Mesenchymal stem cell (in vitro differentiated cells and primary cell): ENCODE data around the gene PABPC1L.
A peak's percentile ranks its signal among the peaks of the same experiment; 100 is the strongest.

Source experiments
- DNase-seq: peaks from one replicate; pipeline ENCODE4 v3.0.0-alpha.2; 2013
- H2AFZ ChIP-seq: one replicate; pipeline ENCODE4 v1.6.1; 2013; ENCODE audit warnings: low read depth, mild to moderate bottlenecking, control low read depth, inconsistent platforms, low read length, moderate library complexity
- H2AK5ac ChIP-seq: 2 replicates; pipeline ENCODE4 v1.6.1; 2013; ENCODE audit warnings: low read length, moderate library complexity, mild to moderate bottlenecking, inconsistent platforms; ENCODE audit not compliant: severe bottlenecking
- H2BK120ac ChIP-seq: one replicate; pipeline ENCODE4 v1.6.1; 2013; ENCODE audit warnings: low read depth, mild to moderate bottlenecking, inconsistent platforms, low read length, moderate library complexity
- H2BK12ac ChIP-seq, 2 experiments: one replicate each; pipeline ENCODE4 v1.6.1; 2013; ENCODE audit warnings: inconsistent platforms in 2 of 2, low read length in 2 of 2, mild to moderate bottlenecking in 2 of 2, moderate library complexity in 2 of 2, control low read depth in 1 of 2
- H2BK15ac ChIP-seq: one replicate; pipeline ENCODE4 v1.6.1; 2013; ENCODE audit warnings: mild to moderate bottlenecking, low read depth, inconsistent platforms; ENCODE audit not compliant: poor library complexity, severe bottlenecking
- H2BK5ac ChIP-seq: 2 replicates; pipeline ENCODE4 v1.6.1; 2013; ENCODE audit warnings: low read depth, mild to moderate bottlenecking, low read length, control low read depth, inconsistent platforms; ENCODE audit not compliant: poor library complexity, severe bottlenecking
- H3K14ac ChIP-seq, 2 experiments: one replicate each; pipeline ENCODE4 v1.6.1; 2013; ENCODE audit warnings: inconsistent platforms in 2 of 2, low read length in 2 of 2, control low read depth in 1 of 2, mild to moderate bottlenecking in 1 of 2, moderate library complexity in 1 of 2
- H3K18ac ChIP-seq, 2 experiments: one replicate each; pipeline ENCODE4 v1.6.1; 2013; ENCODE audit warnings: inconsistent platforms in 2 of 2, low read length in 2 of 2, control low read depth in 1 of 2, low read depth in 1 of 2, mild to moderate bottlenecking in 1 of 2
- H3K23ac ChIP-seq, 2 experiments: one replicate each; pipeline ENCODE4 v1.6.1; 2013; ENCODE audit warnings: inconsistent platforms in 2 of 2, low read length in 2 of 2, mild to moderate bottlenecking in 2 of 2, moderate library complexity in 2 of 2, control low read depth in 1 of 2
- H3K27ac ChIP-seq: 2 replicates; pipeline ENCODE4 v1.5.1; 2013; ENCODE audit warnings: mild to moderate bottlenecking, moderate library complexity, low read length, control low read depth, inconsistent platforms; ENCODE audit not compliant: poor library complexity, severe bottlenecking
- H3K27me3 ChIP-seq, 2 experiments: 2 replicates each; pipeline versions ENCODE4 v1.6.1 to v1.7.0; 2013; ENCODE audit warnings: low read length in 2 of 2, mild to moderate bottlenecking in 2 of 2, moderate library complexity in 2 of 2, control low read depth in 1 of 2, inconsistent platforms in 1 of 2; ENCODE audit not compliant: control insufficient read depth in 1 of 2, insufficient read depth in 1 of 2
- H3K36me3 ChIP-seq, 2 experiments: 2 replicates each; pipeline versions ENCODE4 v1.6.1 to v1.7.0; 2013; ENCODE audit warnings: low read length in 2 of 2, control low read depth in 1 of 2, inconsistent platforms in 1 of 2, low read depth in 1 of 2, mild to moderate bottlenecking in 1 of 2; ENCODE audit not compliant: insufficient read depth in 2 of 2, control insufficient read depth in 1 of 2
- H3K4ac ChIP-seq, 2 experiments: one replicate each; pipeline ENCODE4 v1.6.1; 2013; ENCODE audit warnings: inconsistent platforms in 2 of 2, low read length in 2 of 2, mild to moderate bottlenecking in 2 of 2, moderate library complexity in 2 of 2, control low read depth in 1 of 2, low read depth in 1 of 2
- H3K4me1 ChIP-seq: 2 replicates; pipeline ENCODE4 v1.6.1; 2013; ENCODE audit warnings: low read depth, low read length, control low read depth; ENCODE audit not compliant: control insufficient read depth, insufficient read depth
- H3K4me2 ChIP-seq: 2 replicates; pipeline ENCODE4 v1.6.1; 2013; ENCODE audit warnings: low read length, mild to moderate bottlenecking, inconsistent platforms; ENCODE audit not compliant: poor library complexity, severe bottlenecking
- H3K4me3 ChIP-seq, 2 experiments: 2 replicates each; pipeline versions ENCODE4 v1.5.1 to v1.7.0; 2013; ENCODE audit warnings: low read length in 2 of 2, mild to moderate bottlenecking in 2 of 2, control low read depth in 1 of 2, low read depth in 1 of 2; ENCODE audit not compliant: insufficient read depth in 1 of 2
- H3K79me1 ChIP-seq: replicated peaks from 2 replicates; pipeline ENCODE4 v1.6.1; 2013; ENCODE audit warnings: mild to moderate bottlenecking, control low read depth, low read length, inconsistent platforms; ENCODE audit not compliant: poor library complexity, severe bottlenecking
- H3K9ac ChIP-seq: 2 replicates; pipeline ENCODE4 v1.7.0; 2013; ENCODE audit warnings: mild to moderate bottlenecking, low read length, moderate library complexity
- H3K9me3 ChIP-seq: 2 replicates; pipeline ENCODE4 v1.7.0; 2013; ENCODE audit warnings: mild to moderate bottlenecking, low read length; ENCODE audit not compliant: control insufficient read depth
- H4K8ac ChIP-seq: one replicate; pipeline ENCODE4 v1.6.1; 2013; ENCODE audit warnings: inconsistent platforms, mild to moderate bottlenecking, low read length, moderate library complexity
- H4K91ac ChIP-seq: one replicate; pipeline ENCODE4 v1.6.1; 2013; ENCODE audit warnings: mild to moderate bottlenecking, low read length, inconsistent platforms
- WGBS: methylation state at CpG from one replicate; pipeline ENCODE4 v1.1.7; 2013; ENCODE audit warnings: mixed read lengths; 5-methylcytosine and 5-hydroxymethylcytosine counted together

Gene PABPC1L

GRCh38 chr20:44954211-44954610 is 44.4 kb downstream of the PABPC1L start:
- Histone ChIP-seq H3K4me3 (no peak overlapping the region), H3K18ac (no peak overlapping the region), H2BK15ac (no peak overlapping the region), H2BK120ac (no peak overlapping the region), H3K14ac (no peak overlapping the region), H3K4me2 (no peak overlapping the region), H4K8ac (no peak overlapping the region), H3K4ac (no peak overlapping the region), H3K27me3 (no peaks in the 10 kb centered on the region), H2BK5ac (no peak overlapping the region), H3K23ac (no peak overlapping the region), H3K9ac (no peak overlapping the region), H2AFZ (no peak overlapping the region), H3K36me3 (peaks cover 41 to 80% of the 10 kb centered on the region in 2 experiments), H4K91ac (no peak overlapping the region), H3K79me1 (peaks cover 39% of the 10 kb centered on the region), H2BK12ac (no peak overlapping the region), H3K9me3 (no peaks in the 10 kb centered on the region), H3K4me1 (peaks cover 2% of the 10 kb centered on the region), H2AK5ac (no peak overlapping the region), H3K27ac (no peak overlapping the region)
- no peak for DNase-seq
- 98% methylated on average over 5 of the region's 5 CpGs for WGBS

GRCh38 chr20:44955270-44955669 is 45.4 kb downstream of the PABPC1L start:
- H2BK15ac ChIP-seq = no peak overlapping the region
- no peak overlapping the region for H2BK12ac ChIP-seq
- peaks cover 2% of the 10 kb centered on the region for H3K4me1 ChIP-seq
- H3K9ac ChIP-seq = no peak overlapping the region
- peak overlapping the region; percentile 32 for H4K91ac ChIP-seq
- no peak overlapping the region for H3K14ac ChIP-seq
- H3K4me2 ChIP-seq = no peak overlapping the region
- no peak overlapping the region for H2AFZ ChIP-seq
- H3K23ac ChIP-seq = no peak overlapping the region
- H3K27ac ChIP-seq = no peak overlapping the region
- no peak overlapping the region for H2BK5ac ChIP-seq
- H2AK5ac ChIP-seq = no peak overlapping the region
- H4K8ac ChIP-seq = no peak overlapping the region
- no peak overlapping the region for H3K4me3 ChIP-seq
- 78% methylated on average over 2 of the region's 4 CpGs for WGBS
- no peak for DNase-seq
- no peaks in the 10 kb centered on the region for H3K27me3 ChIP-seq
- no peak overlapping the region for H3K4ac ChIP-seq
- peaks cover 37 to 70% of the 10 kb centered on the region in 2 experiments for H3K36me3 ChIP-seq
- no peak overlapping the region for H3K18ac ChIP-seq
- no peaks in the 10 kb centered on the region for H3K9me3 ChIP-seq
- H2BK120ac ChIP-seq = no peak overlapping the region
- H3K79me1 ChIP-seq = peaks cover 38% of the 10 kb centered on the region

GRCh38 chr20:44956410-44956809 is 46.5 kb downstream of the PABPC1L start:
- peaks cover 38% of the 10 kb centered on the region for H3K79me1 ChIP-seq
- H3K9ac ChIP-seq = no peak overlapping the region
- H2BK15ac ChIP-seq = no peak overlapping the region
- no peak overlapping the region for H4K91ac ChIP-seq
- no peak overlapping the region for H3K23ac ChIP-seq
- no peak overlapping the region for H3K4me2 ChIP-seq
- H3K4me3 ChIP-seq = no peak overlapping the region
- H2BK120ac ChIP-seq = no peak overlapping the region
- 95% methylated on average over 3 of the region's 3 CpGs for WGBS
- H3K4ac ChIP-seq = no peak overlapping the region
- no peak overlapping the region for H2AK5ac ChIP-seq
- peaks cover 29 to 58% of the 10 kb centered on the region in 2 experiments for H3K36me3 ChIP-seq
- peaks cover 2% of the 10 kb centered on the region for H3K4me1 ChIP-seq
- DNase-seq = no peak
- H3K27me3 ChIP-seq = no peaks in the 10 kb centered on the region
- H2BK12ac ChIP-seq = no peak overlapping the region
- no peak overlapping the region for H3K14ac ChIP-seq
- H3K9me3 ChIP-seq = no peaks in the 10 kb centered on the region
- H2AFZ ChIP-seq = no peak overlapping the region
- H3K27ac ChIP-seq = no peak overlapping the region
- no peak overlapping the region for H3K18ac ChIP-seq
- no peak overlapping the region for H2BK5ac ChIP-seq
- H4K8ac ChIP-seq = no peak overlapping the region

- Histone ChIP-seq H3K4me1 (peaks cover 4% of the 10 kb centered on the region), H3K9me3 (no peaks in the 10 kb centered on the region), H2AK5ac (no peak overlapping the region), H3K36me3 (peaks cover 20 to 40% of the 10 kb centered on the region in 2 experiments), H3K27me3 (no peaks in the 10 kb centered on the region), H3K14ac (no peak overlapping the region), H2BK12ac (no peak overlapping the region), H3K4ac (no peak overlapping the region), H2BK5ac (no peak overlapping the region), H3K79me1 (peaks cover 26% of the 10 kb centered on the region), H3K27ac (no peak overlapping the region), H2BK120ac (no peak overlapping the region), H3K4me3 (peak overlapping the region in 1 of 2 experiments; percentile 81), H3K18ac (no peak overlapping the region), H3K9ac (no peak overlapping the region), H2BK15ac (no peak overlapping the region), H3K23ac (no peak overlapping the region), H3K4me2 (no peak overlapping the region), H2AFZ (no peak overlapping the region), H4K8ac (no peak overlapping the region), H4K91ac (no peak overlapping the region)
- 95% methylated on average over 8 of the region's 8 CpGs for WGBS
- no peak for DNase-seq
These were observed 48.4 kb downstream of the PABPC1L start for GRCh38 chr20:44958276-44958675.
